GM23248 (cell line): ENCODE data around the gene NFIC. TPM values are rescaled to one million over a fixed set of nuclear protein-coding genes. Genes with fewer than 3 reads are reported as not detected.
"Not testable (repeated sequence)": the region's sequence is repeated elsewhere in the genome, so short reads cannot be mapped to it uniquely, and the experiment has no call there.

Experiments
- DNase-seq: peaks from one replicate; pipeline ENCODE4 v3.0.0-alpha.2; 2015
- H2AFZ ChIP-seq: fragments of 200-600 bp; sonication (generic); 2 replicates; pipeline ENCODE4 v1.6.1; 2016; ENCODE audit warnings: antibody characterized with exemption
- H3F3A ChIP-seq: fragments of 200-600 bp; sonication (generic); 2 replicates; pipeline ENCODE4 v1.6.1; 2016; ENCODE audit warnings: mild to moderate bottlenecking, antibody characterized with exemption, mixed run types; ENCODE audit not compliant: insufficient read depth
- H3K27ac ChIP-seq: fragments of 200-600 bp; sonication (generic); 2 replicates; pipeline ENCODE4 v1.5.1; 2016; ENCODE audit warnings: mild to moderate bottlenecking
- H3K27me3 ChIP-seq: fragments of 200-600 bp; sonication (generic); replicated peaks from 2 replicates; pipeline ENCODE4 v1.6.1; 2016; ENCODE audit warnings: mild to moderate bottlenecking; ENCODE audit not compliant: insufficient read depth
- H3K36me3 ChIP-seq: fragments of 200-600 bp; sonication (generic); 2 replicates; pipeline ENCODE4 v1.6.1; 2016; ENCODE audit warnings: low read depth, mild to moderate bottlenecking
- H3K4me1 ChIP-seq: fragments of 200-600 bp; sonication (generic); 2 replicates; pipeline ENCODE4 v1.6.1; 2016; ENCODE audit warnings: mild to moderate bottlenecking; ENCODE audit not compliant: insufficient read depth
- H3K4me2 ChIP-seq: fragments of 200-600 bp; sonication (generic); one replicate; pipeline ENCODE4 v1.6.1; 2016; ENCODE audit warnings: mild to moderate bottlenecking; ENCODE audit not compliant: unreplicated experiment
- H3K4me3 ChIP-seq: fragments of 200-600 bp; sonication (generic); 2 replicates; pipeline ENCODE4 v1.5.1; 2016; ENCODE audit warnings: mild to moderate bottlenecking
- H3K79me2 ChIP-seq: fragments of 200-600 bp; sonication (generic); 2 replicates; pipeline ENCODE4 v1.6.1; 2016; ENCODE audit warnings: mild to moderate bottlenecking; ENCODE audit not compliant: insufficient read depth
- H3K9ac ChIP-seq: fragments of 200-600 bp; sonication (generic); 2 replicates; pipeline ENCODE4 v1.6.1; 2016; ENCODE audit warnings: mild to moderate bottlenecking
- H3K9me2 ChIP-seq: fragments of 200-600 bp; sonication (generic); 2 replicates; pipeline ENCODE4 v1.6.1; 2016; ENCODE audit warnings: mixed run types, mild to moderate bottlenecking, moderate library complexity; ENCODE audit not compliant: insufficient read depth
- H3K9me3 ChIP-seq: fragments of 200-600 bp; sonication (generic); one replicate; pipeline ENCODE4 v1.6.1; 2017; ENCODE audit warnings: low read depth
- H4K20me1 ChIP-seq: fragments of 200-600 bp; sonication (generic); 2 replicates; pipeline ENCODE4 v1.6.0; 2016; ENCODE audit not compliant: insufficient read depth
- EZH2 ChIP-seq: fragments of 200-600 bp; sonication (generic); IDR thresholded peaks from 2 replicates; pipeline ENCODE4 v1.6.1; 2018; ENCODE audit warnings: antibody characterized with exemption, mild to moderate bottlenecking; ENCODE audit not compliant: insufficient read depth, poor library complexity, severe bottlenecking
- EZH2phosphoT487 ChIP-seq: fragments of 200-600 bp; sonication (generic); IDR thresholded peaks from 2 replicates; pipeline ENCODE4 v1.6.1; 2018; ENCODE audit warnings: antibody characterized with exemption, moderate library complexity, mild to moderate bottlenecking, low read depth; ENCODE audit not compliant: insufficient read depth
- WGBS, 2 experiments: methylation state at CpG; one replicate each; pipeline ENCODE4 v1.1.6; 2015 to 2017; ENCODE audit warnings: low lambda C conversion rate in 2 of 2, low coverage in 1 of 2; ENCODE audit errors: missing lambda C conversion rate in 2 of 2; 5-methylcytosine and 5-hydroxymethylcytosine counted together
- in situ Hi-C: fragments of 300-500 bp; cut with MboI; formaldehyde crosslinking; loops from 2 replicates; pipeline ENCODE4 v1.15.0; 2020
- polyA plus RNA-seq: library from polyadenylated mRNA; unstranded; fragments of >200 nt; fragmentation: Nextera tagmentation; extraction: Ambion mirVana; gene quantifications from 2 replicates; pipeline ENCODE4 v1.2.1, GENCODE V29; 2016
- total RNA-seq: library from RNA; depleted of rRNA; stranded (reverse); fragments of >200 nt; shearing (Covaris generic); gene quantifications from 2 replicates; pipeline ENCODE4 v1.2.3, GENCODE V29; 2014

Gene NFIC
- total and polyA plus RNA-seq, 2 experiments from 2014 or later: 50.4 to 108 TPM

DNA sequence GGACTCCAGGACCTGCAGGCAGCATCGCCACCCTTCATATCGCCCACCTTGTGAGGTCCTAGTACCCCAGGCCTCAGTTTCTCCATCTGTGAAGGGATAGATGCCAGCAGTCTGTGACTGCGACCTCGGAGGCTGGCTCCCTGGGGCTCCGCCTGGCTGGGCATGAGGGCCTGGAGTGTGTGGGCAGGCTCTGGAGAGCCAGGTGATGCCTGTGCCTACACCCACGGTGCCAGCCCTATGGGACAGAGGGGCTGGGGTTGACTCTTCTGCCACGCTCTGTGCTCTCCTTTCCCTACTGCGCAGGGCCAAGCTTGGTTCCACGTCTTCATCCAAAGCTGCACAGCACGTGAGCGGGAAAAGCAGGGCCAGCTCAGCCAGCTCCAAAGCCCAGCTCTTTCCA lies 26.0 kb upstream of the NFIC start:
- TF ChIP-seq EZH2phosphoT487: no peak
- TF ChIP-seq EZH2: no peak

DNA sequence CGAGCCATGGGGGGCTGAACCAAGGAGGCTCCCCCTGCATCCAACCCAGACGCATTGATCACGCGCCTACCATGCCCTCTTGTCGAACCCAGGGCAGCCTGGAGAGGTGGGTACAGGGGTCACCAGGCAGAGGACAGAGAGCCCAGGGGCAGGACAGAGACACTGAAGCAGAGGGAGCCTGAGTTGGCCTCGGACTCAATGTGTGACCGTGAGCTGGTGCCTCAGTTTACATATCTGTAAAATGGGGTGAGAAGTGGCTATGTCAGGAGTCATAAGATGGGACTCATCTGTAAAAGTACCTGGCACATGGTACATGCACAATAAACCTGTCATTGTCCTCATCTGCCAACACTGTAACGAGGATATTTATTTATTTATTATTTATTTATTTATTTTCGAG lies 24.1 kb upstream of the NFIC start:
- Histone ChIP-seq H3K27me3 (no peaks in the 10 kb centered on the region), H3K9me2 (no peaks in the 10 kb centered on the region), H3K4me3 (no peak overlapping the region), H3K79me2 (no peaks in the 10 kb centered on the region), H3K4me1 (peaks cover 8% of the 10 kb centered on the region), H3K36me3 (no peaks in the 10 kb centered on the region), H3F3A (peaks cover 12% of the 10 kb centered on the region), H3K4me2 (no peak overlapping the region), H3K9ac (no peak overlapping the region), H3K9me3 (no peaks in the 10 kb centered on the region), H4K20me1 (no peaks in the 10 kb centered on the region), H3K27ac (no peak overlapping the region), H2AFZ (no peak overlapping the region)
- 88 to 90% methylated on average over 9 of the region's 9 CpGs for WGBS, 2 experiments
- DNase-seq: no peak
- TF ChIP-seq EZH2: no peak
- TF ChIP-seq EZH2phosphoT487: no peak
- in situ Hi-C loops: no loop called here

More for the DNA sequence above, 26.0 kb upstream of the NFIC start:
- no peak overlapping the region for H3K4me2 ChIP-seq
- no peaks in the 10 kb centered on the region for H3K79me2 ChIP-seq
- no peak overlapping the region for H2AFZ ChIP-seq
- H3K4me1 ChIP-seq: peaks cover 22% of the 10 kb centered on the region
- peaks cover 22% of the 10 kb centered on the region for H3F3A ChIP-seq
- DNase-seq: no peak
- no peaks in the 10 kb centered on the region for H4K20me1 ChIP-seq
- no peaks in the 10 kb centered on the region for H3K9me2 ChIP-seq
- no peaks in the 10 kb centered on the region for H3K27me3 ChIP-seq
- H3K9ac ChIP-seq: no peak overlapping the region
- H3K9me3 ChIP-seq: no peaks in the 10 kb centered on the region
- H3K27ac ChIP-seq: no peak overlapping the region
- in situ Hi-C loops: no loop called here
- no peaks in the 10 kb centered on the region for H3K36me3 ChIP-seq
- H3K4me3 ChIP-seq: no peak overlapping the region
- 79 to 84% methylated on average over 11 of the region's 11 CpGs for WGBS, 2 experiments

DNA sequence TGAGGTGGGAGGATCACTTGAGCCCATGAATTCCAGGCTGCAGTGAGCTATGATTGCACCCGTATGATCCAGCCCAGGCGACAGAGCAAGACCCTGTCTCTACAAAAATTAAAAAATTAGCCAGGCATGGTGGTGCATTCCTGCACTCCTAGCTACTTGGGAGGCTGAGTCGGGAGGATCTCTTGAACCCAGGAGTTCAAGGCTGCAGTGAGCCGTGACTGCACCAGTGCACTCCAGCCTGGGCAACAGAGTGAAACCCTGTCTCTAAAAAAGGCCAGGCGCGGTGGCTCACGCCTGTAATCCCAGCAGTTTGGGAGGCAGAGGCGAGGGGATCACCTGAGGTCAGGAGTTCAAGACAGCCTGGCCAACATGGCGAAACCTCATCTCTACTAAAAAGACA lies 23.4 kb upstream of the NFIC start:
- H3K27me3 ChIP-seq, H3K4me1 ChIP-seq, H3K36me3 ChIP-seq, H3K9me3 ChIP-seq, DNase-seq, H3K9me2 ChIP-seq, H4K20me1 ChIP-seq, in situ Hi-C loops, H3K79me2 ChIP-seq: not testable (repeated sequence)
- H2AFZ ChIP-seq: peak overlapping the region; percentile 51; the same call in 1 of the 2 replicates
- peak overlapping the region; percentile 62 for H3K9ac ChIP-seq
- peak overlapping the region; percentile 47; the same call in 1 of the 2 replicates for H3K4me3 ChIP-seq
- H3F3A ChIP-seq: peaks cover 12% of the 10 kb centered on the region
- peak overlapping the region; percentile 78 for H3K4me2 ChIP-seq
- peak overlapping the region; percentile 72 for H3K27ac ChIP-seq
- WGBS, 2 experiments: 78 to 82% methylated on average over 9 of the region's 9 CpGs

DNA sequence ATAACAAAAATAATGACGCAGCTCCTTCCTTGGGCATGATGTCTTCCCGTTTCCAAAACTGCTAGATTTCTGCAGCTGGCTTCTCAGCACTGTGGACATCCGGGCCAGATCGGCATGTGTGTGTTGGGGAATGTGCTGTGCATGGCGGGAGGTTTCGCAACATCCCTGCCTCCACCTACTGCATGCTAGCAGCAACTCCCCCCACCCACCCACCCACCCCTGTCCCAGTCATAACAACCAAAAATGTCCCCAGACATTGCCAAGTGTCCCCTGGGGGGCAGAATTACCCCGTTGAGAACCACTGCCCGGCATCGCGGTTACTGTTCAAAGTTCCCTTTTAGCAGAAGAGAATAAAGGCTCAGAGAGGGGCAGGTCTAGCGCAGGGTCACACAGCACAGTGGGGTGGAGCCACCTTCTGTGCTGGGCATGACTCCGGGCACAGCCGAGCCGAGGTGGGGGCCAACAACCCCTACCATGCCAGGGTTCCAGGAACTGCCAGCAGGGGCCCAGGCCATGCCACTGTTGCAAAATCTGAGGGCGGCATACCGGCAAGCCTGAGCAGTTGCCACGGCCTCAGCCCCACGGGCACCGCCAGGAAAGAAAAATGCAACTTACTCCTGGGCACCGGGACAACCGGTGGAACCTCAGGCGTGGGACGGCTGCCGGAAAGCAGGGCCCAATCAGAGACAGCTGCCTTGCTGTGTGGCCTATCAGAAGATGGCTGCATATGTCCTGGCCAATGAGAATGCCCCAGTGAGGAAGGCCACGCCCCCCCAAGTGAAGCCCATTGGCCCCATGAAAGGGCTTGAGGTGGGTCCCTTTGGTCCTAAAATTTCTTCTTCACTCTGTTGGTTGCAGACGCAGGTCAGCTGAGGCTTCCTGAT lies 22.5 kb upstream of the NFIC start:
- Histone ChIP-seq H3K4me2 (peak overlapping the region; percentile 78), H2AFZ (peak overlapping the region; percentile 69), H3K9me2 (no peaks in the 10 kb centered on the region), H3F3A (peaks cover 12% of the 10 kb centered on the region), H3K79me2 (no peaks in the 10 kb centered on the region), H3K9ac (peak overlapping the region; percentile 62), H3K36me3 (no peaks in the 10 kb centered on the region), H3K4me1 (peaks cover 5% of the 10 kb centered on the region), H3K4me3 (peak overlapping the region; percentile 70), H3K9me3 (no peaks in the 10 kb centered on the region), H3K27ac (peak overlapping the region; percentile 72), H4K20me1 (no peaks in the 10 kb centered on the region), H3K27me3 (no peaks in the 10 kb centered on the region)
- in situ Hi-C loops: no loop called here
- 1 to 4% methylated on average over 25 to 26 of the region's 26 CpGs for WGBS, 2 experiments
- TF ChIP-seq EZH2phosphoT487: no peak
- no peak for TF ChIP-seq EZH2
- peak; percentile 95 for DNase-seq
